ENCODE results near the gene ALOX15.

Gene ALOX15

DNA sequence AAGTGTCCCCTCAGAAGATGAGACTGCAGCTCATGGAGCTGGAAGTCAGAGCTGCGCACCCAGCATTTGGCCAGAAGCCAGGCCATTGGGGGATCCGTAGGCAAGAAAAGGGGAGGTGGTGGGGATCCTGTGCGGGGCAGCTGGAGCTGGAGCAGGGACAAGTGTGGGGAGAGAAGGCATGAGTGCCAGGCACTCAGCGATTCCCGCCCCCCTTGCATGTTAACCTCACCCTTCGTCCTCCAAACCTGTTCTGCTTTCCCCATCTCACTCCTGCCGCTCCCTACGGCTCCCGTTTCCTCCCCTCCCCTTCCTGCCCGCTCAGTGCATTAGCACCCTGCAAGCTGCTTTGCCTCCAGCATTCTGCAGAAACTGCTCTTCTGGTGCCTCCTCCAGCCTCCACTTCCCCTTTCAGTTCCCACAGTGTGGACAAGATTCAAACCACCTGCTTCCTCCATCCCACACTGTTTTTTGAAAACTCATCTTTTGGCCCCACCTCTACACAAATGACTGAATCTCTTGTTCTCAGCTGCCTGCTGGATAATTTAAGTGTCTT is 5.6 kb downstream of the ALOX15 start:
- Histone ChIP-seq H3K4me3 (no peak overlapping the region), H3K9me3 (no peaks in the 10 kb centered on the region), H3K27me3 (peaks cover 0 to 53% of the 10 kb centered on the region in 2 donors), H3K36me3 (no peaks in the 10 kb centered on the region), H3K4me1 (peaks cover 0 to 5% (median 0%) of the 10 kb centered on the region in 4 donors), H3K27ac (no peak overlapping the region)
- TF ChIP-seq, protein P1, sequence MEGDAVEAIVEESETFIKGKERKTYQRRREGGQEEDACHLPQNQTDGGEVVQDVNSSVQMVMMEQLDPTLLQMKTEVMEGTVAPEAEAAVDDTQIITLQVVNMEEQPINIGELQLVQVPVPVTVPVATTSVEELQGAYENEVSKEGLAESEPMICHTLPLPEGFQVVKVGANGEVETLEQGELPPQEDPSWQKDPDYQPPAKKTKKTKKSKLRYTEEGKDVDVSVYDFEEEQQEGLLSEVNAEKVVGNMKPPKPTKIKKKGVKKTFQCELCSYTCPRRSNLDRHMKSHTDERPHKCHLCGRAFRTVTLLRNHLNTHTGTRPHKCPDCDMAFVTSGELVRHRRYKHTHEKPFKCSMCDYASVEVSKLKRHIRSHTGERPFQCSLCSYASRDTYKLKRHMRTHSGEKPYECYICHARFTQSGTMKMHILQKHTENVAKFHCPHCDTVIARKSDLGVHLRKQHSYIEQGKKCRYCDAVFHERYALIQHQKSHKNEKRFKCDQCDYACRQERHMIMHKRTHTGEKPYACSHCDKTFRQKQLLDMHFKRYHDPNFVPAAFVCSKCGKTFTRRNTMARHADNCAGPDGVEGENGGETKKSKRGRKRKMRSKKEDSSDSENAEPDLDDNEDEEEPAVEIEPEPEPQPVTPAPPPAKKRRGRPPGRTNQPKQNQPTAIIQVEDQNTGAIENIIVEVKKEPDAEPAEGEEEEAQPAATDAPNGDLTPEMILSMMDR (IDR thresholded peaks at IDR 0.05), result no peak
- DNase-seq, result no peak
- intact Hi-C loops (cut with DNase I; ENCODE audit: low total_unique reads), result no loop called here

DNA sequence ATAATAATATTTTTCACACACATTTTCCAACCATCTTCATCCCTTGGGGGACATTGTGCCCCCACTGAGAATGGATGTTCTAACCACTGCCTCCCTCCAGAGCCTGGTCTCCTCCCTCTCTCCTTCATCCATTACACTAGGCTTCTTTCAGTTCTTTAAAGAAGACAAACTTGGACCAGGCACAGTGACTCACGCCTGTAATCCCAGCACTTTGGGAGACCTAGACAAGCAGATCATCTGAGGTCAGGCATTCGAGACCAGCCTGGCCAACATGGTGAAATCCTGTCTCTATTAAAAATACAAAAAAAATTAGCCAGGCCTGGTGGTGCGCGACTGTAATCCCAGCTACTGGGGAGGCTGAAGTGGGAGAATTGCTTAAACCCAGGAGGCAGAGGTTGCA is 6.5 kb downstream of the ALOX15 start:
- Histone ChIP-seq H3K4me3 (no peak overlapping the region), H3K27me3 (peaks cover 0 to 53% of the 10 kb centered on the region in 2 donors), H3K9me3 (no peaks in the 10 kb centered on the region), H3K36me3 (no peaks in the 10 kb centered on the region), H3K4me1 (peaks cover 0 to 5% (median 0%) of the 10 kb centered on the region in 4 donors), H3K27ac (no peak overlapping the region)
- TF ChIP-seq, protein P1 (IDR thresholded peaks at IDR 0.05), result no peak
- no peak for DNase-seq
- intact Hi-C loops (cut with DNase I; ENCODE audit: low total_unique reads), result no loop called here

DNA sequence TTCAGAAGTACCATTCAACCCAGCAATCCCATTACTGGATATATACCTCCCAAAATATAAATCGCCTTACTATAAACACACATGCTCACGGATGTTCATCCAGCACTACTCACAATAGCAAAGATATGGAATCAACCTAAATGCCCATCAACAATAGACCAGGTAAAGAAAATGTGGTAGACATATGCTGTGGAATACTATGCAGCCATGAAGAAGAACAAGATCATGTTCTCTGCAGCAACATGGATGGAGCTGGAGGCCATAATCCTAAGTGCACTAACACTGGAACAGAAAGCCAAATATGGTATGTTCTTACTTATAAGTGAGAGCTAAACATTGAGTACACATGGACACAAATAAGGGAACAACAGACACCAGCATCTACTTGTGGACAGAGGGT is 7.8 kb downstream of the ALOX15 start:
- Histone ChIP-seq H3K36me3 (no peaks in the 10 kb centered on the region), H3K27ac (no peak overlapping the region), H3K4me1 (no peaks in the 10 kb centered on the region), H3K4me3 (no peak overlapping the region), H3K9me3 (no peaks in the 10 kb centered on the region), H3K27me3 (peaks cover 0 to 47% of the 10 kb centered on the region in 2 donors)
- TF ChIP-seq, protein P1 (IDR thresholded peaks at IDR 0.05), result no peak
- intact Hi-C loops (cut with DNase I; ENCODE audit: low total_unique reads), result no loop called here
- DNase-seq, result no peak

DNA sequence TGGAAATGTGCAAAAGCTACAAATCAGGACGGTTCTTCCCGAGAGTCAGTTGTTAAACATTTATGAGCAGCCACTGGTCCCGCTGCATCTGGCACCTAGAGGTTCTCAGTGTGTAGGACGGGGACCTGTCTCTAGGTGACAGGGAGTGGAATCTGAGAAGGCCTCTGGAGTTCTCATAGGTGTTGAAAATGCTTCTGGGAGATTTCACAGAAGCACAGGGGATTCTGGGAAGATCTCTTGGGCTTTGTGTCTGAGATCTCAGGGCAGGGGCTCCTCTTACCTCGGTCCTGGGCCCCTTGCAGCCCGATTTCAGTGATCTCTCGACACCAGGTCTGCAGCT is 8.9 kb downstream of the ALOX15 start:
- intact Hi-C loops (cut with DNase I; ENCODE audit: low total_unique reads), result no loop called here
- no peaks in the 10 kb centered on the region for H3K36me3 ChIP-seq
- TF ChIP-seq, protein P1 (IDR thresholded peaks at IDR 0.05), result no peak
- no peaks in the 10 kb centered on the region for H3K4me1 ChIP-seq
- peaks cover 0 to 44% of the 10 kb centered on the region in 2 donors for H3K27me3 ChIP-seq
- H3K9me3 ChIP-seq, result no peaks in the 10 kb centered on the region
- H3K27ac ChIP-seq, result no peak overlapping the region
- no peak for DNase-seq
- H3K4me3 ChIP-seq, result no peak overlapping the region

DNA sequence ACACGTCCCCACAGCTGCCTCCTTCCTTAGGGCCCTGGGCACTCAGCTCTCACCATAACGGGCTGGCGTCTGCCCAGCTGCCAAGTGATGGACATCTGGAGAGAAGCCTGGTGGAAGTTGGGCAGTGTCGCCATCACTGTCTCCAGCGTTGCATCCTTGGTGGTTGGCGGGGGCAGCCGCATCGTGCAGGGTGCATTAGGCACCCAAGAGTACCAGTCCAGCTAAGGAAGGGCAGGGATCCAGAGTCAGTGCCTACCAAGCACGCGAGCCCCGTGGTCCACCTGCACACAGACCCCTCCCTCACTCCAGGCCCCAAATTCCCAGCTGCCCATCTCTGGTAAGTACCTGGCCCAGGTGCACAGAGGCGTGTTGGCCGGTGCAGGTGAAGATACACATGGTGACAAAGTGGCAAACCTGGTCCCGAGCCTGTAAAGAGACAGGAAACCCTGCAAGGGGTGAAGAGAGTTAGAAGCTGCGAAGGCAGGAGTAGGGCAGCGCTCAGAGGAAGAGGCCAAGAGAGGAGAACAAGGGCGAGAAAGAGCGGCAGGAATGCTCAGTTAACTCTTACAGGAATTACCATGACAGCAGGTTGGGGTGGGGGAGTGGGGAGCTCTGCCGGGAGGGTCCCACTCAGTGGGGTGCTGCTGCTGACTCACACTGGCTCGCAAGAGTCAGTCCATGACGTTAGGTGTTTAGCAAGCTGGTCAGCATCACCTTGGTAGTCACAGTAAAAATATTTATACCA is 9.5 kb downstream of the ALOX15 start:
- no peaks in the 10 kb centered on the region for H3K4me1 ChIP-seq
- intact Hi-C loops (cut with DNase I; ENCODE audit: low total_unique reads), result no loop called here
- H3K27me3 ChIP-seq, result peaks cover 0 to 39% of the 10 kb centered on the region in 2 donors
- H3K27ac ChIP-seq, result no peak overlapping the region
- TF ChIP-seq, protein P1 (IDR thresholded peaks at IDR 0.05), result no peak
- H3K4me3 ChIP-seq, result no peak overlapping the region
- H3K36me3 ChIP-seq, result no peaks in the 10 kb centered on the region
- H3K9me3 ChIP-seq, result no peaks in the 10 kb centered on the region
- DNase-seq, result no peak

All from tibial artery (tissue), 4 donors.